Measurements from ENCODE around the gene RPS24. TPM values are rescaled to one million over a fixed set of nuclear protein-coding genes. Genes with fewer than 3 reads are reported as not detected.
A peak's percentile ranks its signal among the peaks of the same experiment; 100 is the strongest.

Gene RPS24
- total and polyA plus RNA-seq, 2 of the 13 experiments (the other 11 are each of a cell fraction or from before 2014, with no cell fraction given), result 2,690 to 3,319 TPM

DNA sequence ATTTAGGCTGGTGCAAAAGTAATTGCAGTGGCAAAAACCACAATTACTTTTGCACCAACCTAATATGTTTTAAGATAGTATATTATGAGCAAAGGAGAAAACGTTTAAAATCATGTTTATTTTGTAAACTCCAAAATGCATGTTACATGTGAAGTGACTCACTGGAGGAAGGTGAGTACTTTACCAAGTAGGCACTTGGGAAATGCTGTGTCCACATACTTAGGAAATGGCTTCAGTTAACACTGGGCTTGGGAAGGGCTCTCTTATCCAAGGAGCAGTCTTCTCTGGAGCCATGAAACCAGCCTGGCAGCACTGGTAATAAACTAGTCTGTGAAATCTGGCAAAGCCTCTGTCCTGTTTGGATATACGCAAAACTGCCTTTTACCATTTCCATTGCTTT lies 4.4 kb downstream of the RPS24 start:
- no peak for ATAC-seq
- Histone ChIP-seq H3K4me3 (replicated peaks in 1 of 3; ENCODE audit: insufficient read depth in 1 of 3, low read depth in 2 of 3, low read length in 3 of 3) (no peak overlapping the region), H3K27me3 (ENCODE audit: control insufficient read depth in 1 of 2, insufficient read depth in 2 of 2, low read length in 2 of 2) (no peaks in the 10 kb centered on the region; a peak in 2 of 5 replicates), H4K20me1 (ENCODE audit: insufficient read depth, low read length) (peaks cover 83% of the 10 kb centered on the region), H3K27ac (ENCODE audit: extremely low read length, insufficient read depth, low read length) (no peak overlapping the region), H3K9ac (ENCODE audit: insufficient read depth, low read depth, low read length) (no peak overlapping the region), H3K9me3 (ENCODE audit: low read length) (no peaks in the 10 kb centered on the region), H2AFZ (ENCODE audit: low read length) (no peak overlapping the region), H3K79me2 (ENCODE audit: insufficient read depth, low read length) (peaks cover 55% of the 10 kb centered on the region), H3K36me3 (replicated peaks in 1 of 2; ENCODE audit: control insufficient read depth in 1 of 2, insufficient read depth in 2 of 2, low read length in 2 of 2) (peaks cover 28 to 71% of the 10 kb centered on the region in 2 experiments), H3K4me2 (ENCODE audit: low read depth, low read length) (peak overlapping the region; percentile 74), H3K4me1 (ENCODE audit: insufficient read depth, low read length) (peaks cover 52% of the 10 kb centered on the region)
- no peak for TF ChIP-seq ZNF33A (CRISPR knock-in tag; IDR thresholded peaks at IDR 0.05; ENCODE audit: borderline replicate concordance)
- TF ChIP-seq STAT5B (CRISPR knock-in tag; IDR thresholded peaks at IDR 0.05), result no peak
- TF ChIP-seq RBFOX2 (IDR thresholded peaks at IDR 0.05; ENCODE audit: low read depth, low read length), result peak; percentile 42; the same call in 1 of the 2 replicates
- no TSS peak for BruUV-seq (replicated peaks)
- intact Hi-C loops (cut with micrococcal nuclease; ENCODE audit: unreplicated experiment) (no loop called here), in situ Hi-C loops (cut with HindIII; ENCODE audit: extremely low pct_ligation_motif_present, low pct_unique_long_range_greater_than_20kb) (no loop called here)
- DNase-seq (ENCODE audit: low spot score), result no peak
- ChIA-PET CTCF (ENCODE audit: low intra/inter-chr PET ratio, low total read pairs) (no interaction called here), POLR2A (no interaction called here)
- WGBS (ENCODE audit: low lambda C conversion rate), result 68% methylated on average over 2 of the region's 2 CpGs
- no peak for FAIRE-seq

GRCh38 chr10:78038791-78039547 lies 5.3 kb downstream of the RPS24 start:
- no peaks in the 10 kb centered on the region for H3K9me3 ChIP-seq (ENCODE audit: low read length)
- ATAC-seq, result no peak
- DNase-seq (ENCODE audit: low spot score), result no peak
- H3K27me3 ChIP-seq (ENCODE audit: control insufficient read depth in 1 of 2, insufficient read depth in 2 of 2, low read length in 2 of 2), result no peaks in the 10 kb centered on the region; a peak in 2 of 5 replicates
- no TSS peak for BruUV-seq (replicated peaks)
- in situ Hi-C loops (cut with HindIII; ENCODE audit: extremely low pct_ligation_motif_present, low pct_unique_long_range_greater_than_20kb), result no loop called here
- peaks cover 28 to 71% of the 10 kb centered on the region in 2 experiments for H3K36me3 ChIP-seq (replicated peaks in 1 of 2; ENCODE audit: control insufficient read depth in 1 of 2, insufficient read depth in 2 of 2, low read length in 2 of 2)
- H3K4me3 ChIP-seq (replicated peaks in 1 of 3; ENCODE audit: insufficient read depth in 1 of 3, low read depth in 2 of 3, low read length in 3 of 3), result peak overlapping the region in 1 of 3 experiments; percentile 21; a peak in 1 of 6 replicates
- ChIA-PET CTCF (ENCODE audit: low intra/inter-chr PET ratio, low total read pairs) (no interaction called here), POLR2A (no interaction called here)
- peak; percentile 15 for TF ChIP-seq RBM22 (optimal IDR thresholded peaks at IDR 0.05; ENCODE audit: low read length)
- TF ChIP-seq, protein P1, sequence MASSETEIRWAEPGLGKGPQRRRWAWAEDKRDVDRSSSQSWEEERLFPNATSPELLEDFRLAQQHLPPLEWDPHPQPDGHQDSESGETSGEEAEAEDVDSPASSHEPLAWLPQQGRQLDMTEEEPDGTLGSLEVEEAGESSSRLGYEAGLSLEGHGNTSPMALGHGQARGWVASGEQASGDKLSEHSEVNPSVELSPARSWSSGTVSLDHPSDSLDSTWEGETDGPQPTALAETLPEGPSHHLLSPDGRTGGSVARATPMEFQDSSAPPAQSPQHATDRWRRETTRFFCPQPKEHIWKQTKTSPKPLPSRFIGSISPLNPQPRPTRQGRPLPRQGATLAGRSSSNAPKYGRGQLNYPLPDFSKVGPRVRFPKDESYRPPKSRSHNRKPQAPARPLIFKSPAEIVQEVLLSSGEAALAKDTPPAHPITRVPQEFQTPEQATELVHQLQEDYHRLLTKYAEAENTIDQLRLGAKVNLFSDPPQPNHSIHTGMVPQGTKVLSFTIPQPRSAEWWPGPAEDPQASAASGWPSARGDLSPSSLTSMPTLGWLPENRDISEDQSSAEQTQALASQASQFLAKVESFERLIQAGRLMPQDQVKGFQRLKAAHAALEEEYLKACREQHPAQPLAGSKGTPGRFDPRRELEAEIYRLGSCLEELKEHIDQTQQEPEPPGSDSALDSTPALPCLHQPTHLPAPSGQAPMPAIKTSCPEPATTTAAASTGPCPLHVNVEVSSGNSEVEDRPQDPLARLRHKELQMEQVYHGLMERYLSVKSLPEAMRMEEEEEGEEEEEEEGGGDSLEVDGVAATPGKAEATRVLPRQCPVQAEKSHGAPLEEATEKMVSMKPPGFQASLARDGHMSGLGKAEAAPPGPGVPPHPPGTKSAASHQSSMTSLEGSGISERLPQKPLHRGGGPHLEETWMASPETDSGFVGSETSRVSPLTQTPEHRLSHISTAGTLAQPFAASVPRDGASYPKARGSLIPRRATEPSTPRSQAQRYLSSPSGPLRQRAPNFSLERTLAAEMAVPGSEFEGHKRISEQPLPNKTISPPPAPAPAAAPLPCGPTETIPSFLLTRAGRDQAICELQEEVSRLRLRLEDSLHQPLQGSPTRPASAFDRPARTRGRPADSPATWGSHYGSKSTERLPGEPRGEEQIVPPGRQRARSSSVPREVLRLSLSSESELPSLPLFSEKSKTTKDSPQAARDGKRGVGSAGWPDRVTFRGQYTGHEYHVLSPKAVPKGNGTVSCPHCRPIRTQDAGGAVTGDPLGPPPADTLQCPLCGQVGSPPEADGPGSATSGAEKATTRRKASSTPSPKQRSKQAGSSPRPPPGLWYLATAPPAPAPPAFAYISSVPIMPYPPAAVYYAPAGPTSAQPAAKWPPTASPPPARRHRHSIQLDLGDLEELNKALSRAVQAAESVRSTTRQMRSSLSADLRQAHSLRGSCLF (CRISPR knock-in tag; IDR thresholded peaks at IDR 0.05; ENCODE audit: borderline replicate concordance), result no peak
- H4K20me1 ChIP-seq (ENCODE audit: insufficient read depth, low read length), result peaks cover 86% of the 10 kb centered on the region
- intact Hi-C loops (cut with micrococcal nuclease; ENCODE audit: unreplicated experiment), result no loop called here
- H3K79me2 ChIP-seq (ENCODE audit: insufficient read depth, low read length), result peaks cover 52% of the 10 kb centered on the region
- no peak overlapping the region for H2AFZ ChIP-seq (ENCODE audit: low read length)
- no peak overlapping the region for H3K9ac ChIP-seq (ENCODE audit: insufficient read depth, low read depth, low read length)
- peaks cover 52% of the 10 kb centered on the region for H3K4me1 ChIP-seq (ENCODE audit: insufficient read depth, low read length)
- 89% methylated on average over 5 of the region's 5 CpGs for WGBS (ENCODE audit: low lambda C conversion rate)
- FAIRE-seq, result no peak
- no peak overlapping the region for H3K27ac ChIP-seq (ENCODE audit: extremely low read length, insufficient read depth, low read length)
- H3K4me2 ChIP-seq (ENCODE audit: low read depth, low read length), result peak overlapping the region; percentile 42

Data from HepG2 (cell line).